Activated gamma-delta T cell treated with anti-CD3 and anti-CD28 coated beads, Interleukin-2, amount 50 U/mL, for 16 hours (primary cell): ENCODE data around the gene ROBO1.

Experiments
- DNase-seq: peaks from one replicate; pipeline ENCODE4 v3.0.0-alpha.2; 2020; ENCODE audit warnings: low read depth

ROBO1 gene

DNA sequence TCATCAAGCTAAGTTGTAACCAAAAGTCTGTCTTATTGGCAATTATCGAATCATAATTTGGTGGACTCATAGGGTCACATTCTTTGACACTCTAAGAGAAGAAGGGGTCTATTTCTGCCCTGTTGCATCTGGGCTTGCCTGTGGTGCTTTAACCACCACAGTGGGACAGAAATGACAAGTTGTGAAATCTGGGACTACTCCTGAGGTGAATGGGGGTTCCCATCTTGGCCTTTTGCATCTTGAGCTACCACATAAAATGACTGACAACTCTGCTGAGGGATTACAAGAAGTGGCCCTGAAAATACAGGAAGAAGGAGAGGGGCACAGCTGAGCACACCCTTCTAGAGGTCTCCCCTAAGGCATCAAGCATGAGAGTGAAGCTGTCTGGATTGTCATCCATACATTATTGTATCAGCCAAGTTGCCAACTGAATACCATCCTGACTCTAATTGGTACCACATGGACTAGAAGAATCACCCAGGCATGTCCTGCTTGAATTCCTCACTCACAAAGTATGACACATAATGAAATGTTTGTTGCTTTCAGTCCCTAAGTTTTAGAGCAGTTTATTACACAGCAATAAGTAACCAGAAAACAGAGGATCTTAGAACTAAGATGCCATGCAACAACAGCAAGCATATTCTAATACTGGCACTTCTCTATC is 306.5 kb downstream of the ROBO1 start:
- DNase-seq, result no peak

DNA sequence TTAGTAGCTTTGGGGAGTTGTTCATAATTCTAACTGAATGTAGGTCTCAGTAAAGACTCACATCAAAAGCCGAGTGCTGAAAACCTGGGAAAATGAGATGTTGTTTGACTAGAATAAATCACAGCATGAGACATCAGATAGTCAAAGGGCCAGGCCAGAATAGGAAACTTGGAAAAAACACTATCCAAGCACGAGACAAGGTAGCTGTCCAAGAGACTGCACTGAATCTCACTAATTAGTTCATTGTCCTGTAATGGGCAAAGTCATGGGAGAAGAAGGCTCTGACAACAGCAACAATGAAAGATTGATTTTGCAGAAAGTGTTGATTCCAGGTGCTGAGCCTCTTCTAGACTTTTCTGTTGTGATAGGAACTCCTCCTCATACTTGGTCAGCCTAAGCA is 314.2 kb downstream of the ROBO1 start:
- DNase-seq, result no peak

DNA sequence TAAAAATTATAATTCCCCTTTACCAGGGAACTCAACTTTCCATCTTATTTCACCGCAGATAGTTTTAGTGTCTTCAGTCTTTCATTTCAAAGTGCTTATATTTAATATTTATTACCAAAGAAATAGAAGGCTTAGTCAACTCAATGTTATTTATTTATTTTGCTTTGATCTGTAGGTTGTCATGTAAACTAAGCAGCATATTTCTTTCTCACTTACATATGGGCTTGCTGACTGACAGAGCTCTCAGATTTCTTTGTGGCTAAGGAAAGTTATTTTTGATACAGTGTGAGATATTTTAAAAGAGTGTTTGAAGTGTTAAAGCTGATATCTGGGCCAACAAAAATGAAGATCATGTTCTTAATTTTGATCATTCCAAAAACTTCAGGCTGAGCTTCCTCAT is 331.4 kb downstream of the ROBO1 start:
- no peak for DNase-seq

DNA sequence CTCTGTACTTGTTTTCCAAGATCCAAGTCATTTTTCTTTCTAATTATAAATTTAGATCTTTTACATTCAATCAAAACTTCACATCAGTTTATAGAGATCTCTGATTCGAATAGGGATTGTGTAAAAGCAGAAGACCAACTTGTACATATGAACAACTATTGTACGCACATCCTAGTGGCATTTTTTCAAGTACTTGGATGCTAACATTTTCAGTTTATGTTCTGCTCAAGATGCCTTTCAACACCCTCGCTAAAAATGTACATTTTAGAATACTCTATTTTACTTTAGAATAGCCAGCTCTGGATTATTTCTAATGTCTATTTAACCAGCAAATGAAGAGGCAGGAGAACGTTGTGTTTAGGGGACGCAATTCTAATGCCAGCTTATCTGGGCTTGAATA is 340.7 kb downstream of the ROBO1 start:
- no peak for DNase-seq

DNA sequence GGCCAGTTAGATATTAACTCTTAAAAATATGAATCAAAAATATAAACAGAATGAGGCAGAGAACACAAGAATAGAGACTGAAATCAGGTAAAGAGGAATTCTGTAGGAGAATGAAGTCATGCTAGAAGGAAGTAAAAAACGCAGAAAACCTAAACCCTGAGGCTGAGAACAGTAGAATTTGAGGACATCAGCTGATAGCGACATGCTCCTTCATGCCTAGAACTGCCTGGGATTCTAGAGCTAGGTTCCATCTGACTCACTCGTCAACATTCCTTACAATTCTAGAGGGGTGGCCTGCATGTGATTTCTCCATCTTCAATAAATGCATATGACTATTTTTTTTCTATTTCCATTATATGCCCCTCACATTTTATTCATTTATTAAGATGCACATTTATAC is 343.0 kb downstream of the ROBO1 start:
- DNase-seq, result no peak

DNA sequence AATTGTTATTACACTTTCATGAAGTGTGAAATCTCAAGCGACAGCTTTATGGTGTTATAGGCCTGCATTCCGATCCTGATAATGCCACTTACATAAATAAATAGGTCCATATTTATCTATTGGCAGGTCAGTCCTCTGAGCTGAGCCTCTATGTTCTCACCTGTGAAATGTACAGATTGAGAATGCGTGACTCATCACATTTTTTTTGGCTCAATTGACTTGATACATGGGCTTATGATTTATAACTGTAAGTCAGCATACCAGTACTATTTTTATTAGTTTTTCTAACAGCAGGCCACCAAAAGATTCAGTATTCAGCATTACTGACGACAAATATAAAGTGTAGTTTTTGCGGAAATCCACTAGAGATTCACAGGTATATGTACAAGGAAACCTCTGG is 344.4 kb downstream of the ROBO1 start:
- DNase-seq, result no peak

DNA sequence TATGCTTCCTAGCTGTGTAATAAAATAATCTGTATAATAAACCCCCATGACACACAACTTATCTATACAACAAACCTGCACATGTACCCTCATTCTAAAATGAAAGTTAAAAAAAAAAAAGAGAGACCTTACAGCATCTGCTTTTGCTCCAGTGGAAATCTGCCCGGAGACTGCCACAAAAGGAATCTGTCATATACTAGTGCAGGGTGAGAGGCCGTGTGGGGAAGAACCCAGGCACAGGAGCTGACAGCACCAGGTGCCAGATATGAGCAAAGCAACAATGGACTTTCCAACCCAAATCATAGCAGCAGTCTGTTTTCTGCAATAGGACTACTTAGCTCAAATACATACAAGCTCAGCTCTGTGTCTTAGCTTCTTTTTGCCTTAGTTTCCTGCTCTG is 346.5 kb downstream of the ROBO1 start:
- DNase-seq, result no peak

DNA sequence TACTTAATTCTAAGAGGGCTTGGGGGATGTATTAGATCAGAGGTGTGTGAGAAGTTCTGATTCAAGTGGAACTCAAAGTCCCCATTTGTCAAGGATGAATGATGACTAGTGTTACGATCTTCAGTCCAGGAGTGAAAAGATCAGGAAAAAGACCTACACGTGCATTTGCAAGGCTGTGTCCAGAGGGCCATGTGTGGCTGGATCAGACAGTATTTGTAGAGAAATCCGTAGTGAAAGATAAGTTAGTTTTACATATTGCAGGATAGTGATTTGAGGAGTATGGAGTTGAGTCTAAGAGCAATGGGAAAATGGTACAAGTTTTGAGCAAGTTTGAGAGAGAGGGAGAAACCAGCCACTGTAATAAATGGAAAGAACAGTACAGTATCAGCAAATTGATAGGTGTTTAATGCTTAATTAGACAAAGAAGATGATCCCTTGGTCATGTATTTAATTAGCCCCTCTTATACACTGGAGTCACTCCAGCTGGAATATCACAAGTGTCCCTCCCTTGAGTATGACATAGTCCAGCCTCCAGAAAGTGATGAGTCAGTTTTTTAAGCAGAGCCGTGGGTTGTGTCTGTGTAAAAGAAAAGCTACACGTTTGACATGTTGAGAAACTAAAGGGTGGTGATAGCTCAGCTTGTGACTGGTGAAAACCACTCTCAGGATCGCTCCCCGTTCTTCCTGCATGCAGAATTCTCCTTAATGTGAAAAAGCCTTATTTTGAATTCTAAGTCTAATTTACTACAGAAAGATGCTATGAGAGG is 348.8 kb downstream of the ROBO1 start:
- no peak for DNase-seq

DNA sequence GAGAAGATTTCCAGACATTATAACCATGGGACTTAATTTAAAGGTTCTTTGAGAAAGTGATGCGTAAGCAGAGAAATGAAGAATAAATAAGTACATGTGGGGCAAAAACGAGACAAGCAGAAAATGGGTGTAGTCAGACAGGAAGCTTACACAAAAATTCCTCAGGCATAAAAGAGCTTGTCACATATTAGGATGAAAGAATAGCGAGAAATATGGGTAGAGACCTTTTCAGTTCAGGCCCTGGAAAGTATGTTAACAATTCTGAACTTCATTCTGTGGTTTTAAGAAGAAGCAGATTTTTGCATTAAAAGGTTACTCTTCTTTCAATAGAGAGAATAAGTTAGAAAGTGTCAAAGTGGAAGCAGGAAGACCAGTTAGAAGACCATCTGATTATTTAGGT is 352.4 kb downstream of the ROBO1 start:
- DNase-seq, result no peak

DNA sequence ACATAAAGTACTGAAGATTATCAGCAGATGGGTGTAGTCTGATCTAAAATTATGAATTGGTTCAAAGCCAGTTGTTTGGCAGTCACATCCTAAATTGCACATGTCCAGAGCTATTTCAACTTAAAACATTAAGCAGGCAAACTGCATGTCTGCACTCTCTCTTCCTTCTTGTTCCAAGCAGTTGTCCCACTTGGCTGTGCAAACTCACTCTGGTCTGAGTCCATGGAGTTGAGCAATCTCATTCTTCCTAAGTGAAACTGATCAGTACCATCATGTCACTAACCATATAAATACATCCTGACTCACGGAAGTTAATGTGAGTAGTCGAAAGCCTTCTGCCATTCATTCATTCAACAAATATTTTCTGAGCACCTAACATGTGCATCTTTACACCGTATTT is 353.0 kb downstream of the ROBO1 start:
- no peak for DNase-seq

DNA sequence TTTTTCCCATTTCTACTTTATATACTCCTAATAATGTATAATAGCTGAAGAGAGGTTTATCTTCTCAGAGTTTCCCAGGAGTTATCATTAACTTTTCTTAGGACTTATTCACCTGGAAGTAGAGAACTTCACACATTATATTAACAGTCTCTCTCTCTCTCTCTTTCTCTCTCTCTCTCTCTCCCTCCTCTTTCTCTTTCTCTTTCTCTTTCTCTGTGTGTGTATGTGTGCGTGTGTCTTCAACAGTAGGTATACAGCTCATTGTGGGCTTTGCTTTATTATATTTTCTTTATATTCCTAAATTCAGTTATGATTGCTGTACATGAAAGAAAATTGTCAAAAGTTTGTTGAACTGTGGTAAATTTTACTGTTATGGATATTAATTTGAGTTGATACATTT is 353.8 kb downstream of the ROBO1 start:
- no peak for DNase-seq

DNA sequence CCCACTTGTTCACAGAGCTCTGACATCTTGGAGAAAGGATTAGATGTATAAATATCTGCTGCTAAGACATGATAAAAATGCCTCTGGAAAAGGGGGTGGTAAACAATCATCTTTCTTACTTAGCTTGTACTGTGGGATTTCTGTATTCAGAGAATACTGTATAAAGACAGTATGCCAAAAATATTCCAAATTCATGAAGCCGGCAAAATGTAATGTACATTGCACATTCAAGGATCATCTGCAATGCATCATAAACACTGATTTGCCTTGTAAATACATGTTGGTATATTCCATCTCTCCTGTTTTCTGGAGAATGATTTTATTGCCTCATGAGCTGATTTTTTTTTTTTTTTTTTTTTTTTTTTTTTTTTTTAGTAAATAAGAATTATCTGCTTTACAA is 355.3 kb downstream of the ROBO1 start:
- DNase-seq, result no peak

DNA sequence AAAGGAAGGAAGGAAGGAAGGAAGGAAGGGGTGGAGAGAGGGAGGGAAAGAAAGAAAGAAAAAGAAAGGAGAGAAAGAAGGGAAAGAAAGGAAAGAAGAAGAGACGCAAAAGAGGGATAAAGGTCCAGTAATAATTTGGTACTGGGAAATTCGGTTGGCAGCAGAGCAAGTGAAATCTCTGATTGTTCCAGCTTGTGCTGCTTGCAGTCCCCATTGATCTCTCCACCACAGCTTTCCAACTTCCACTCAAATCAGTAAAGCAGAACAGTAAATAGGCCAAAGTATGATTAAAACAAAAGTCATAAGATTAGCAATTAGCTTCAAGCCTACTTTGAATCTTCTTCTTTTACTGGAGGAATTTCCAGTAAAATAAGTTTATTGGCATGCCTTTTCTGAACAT is 357.2 kb downstream of the ROBO1 start:
- DNase-seq, result no peak

DNA sequence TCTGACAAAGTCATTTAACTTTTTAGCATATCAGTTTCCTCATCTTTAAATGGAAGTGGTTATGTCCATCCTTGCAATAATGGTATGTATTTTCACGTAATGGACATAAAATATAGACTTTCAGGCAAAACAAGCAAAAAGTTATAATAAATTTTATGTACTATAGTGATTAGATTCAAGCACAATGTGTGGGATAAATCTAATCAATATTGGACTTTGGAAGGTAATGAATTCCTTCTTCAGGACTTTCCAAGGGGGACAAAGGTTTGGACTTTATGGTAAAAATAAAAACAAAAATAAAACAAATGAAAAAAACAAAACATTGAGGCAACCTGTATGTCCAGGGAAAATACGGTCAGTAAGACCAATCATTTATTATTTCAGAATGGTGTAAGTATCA is 357.7 kb downstream of the ROBO1 start:
- DNase-seq, result no peak

DNA sequence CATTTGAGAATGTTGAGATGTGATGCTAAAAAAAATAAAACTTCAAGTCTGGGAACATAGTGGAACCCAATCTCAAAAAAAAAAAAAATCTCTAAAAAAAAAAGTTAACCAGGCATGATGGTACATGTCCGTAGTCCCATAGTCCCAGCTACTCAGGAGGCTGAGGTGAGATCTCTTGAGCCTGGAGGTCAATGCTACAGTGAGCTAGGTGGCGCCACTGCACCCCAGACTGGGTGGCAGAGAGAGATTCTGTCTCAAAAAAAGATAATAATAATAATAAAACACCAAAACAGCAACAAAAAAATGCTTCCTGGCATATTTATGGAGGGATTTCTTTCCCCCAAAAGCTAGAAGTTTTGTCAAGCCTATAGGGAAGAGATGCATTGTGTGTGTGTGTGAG is 361.6 kb downstream of the ROBO1 start:
- no peak for DNase-seq

DNA sequence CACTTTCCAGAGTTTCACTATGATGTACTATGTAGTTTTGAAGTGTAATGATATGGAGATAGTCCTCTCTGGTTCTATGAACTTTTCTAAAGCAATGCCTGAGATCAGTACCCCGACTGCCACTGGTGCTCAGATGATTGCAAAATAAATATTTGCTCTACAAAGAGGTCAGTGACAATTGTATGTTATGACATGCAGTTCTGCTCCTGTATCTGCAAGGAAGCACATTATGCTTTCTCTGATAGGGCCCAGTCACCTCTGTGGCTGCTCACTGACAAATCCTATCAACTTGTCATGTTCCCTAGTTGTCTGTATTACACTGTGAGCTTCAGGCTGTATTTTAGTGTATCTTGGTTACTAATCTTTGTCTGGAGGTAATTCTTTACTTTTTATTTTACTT is 362.6 kb downstream of the ROBO1 start:
- DNase-seq, result no peak

DNA sequence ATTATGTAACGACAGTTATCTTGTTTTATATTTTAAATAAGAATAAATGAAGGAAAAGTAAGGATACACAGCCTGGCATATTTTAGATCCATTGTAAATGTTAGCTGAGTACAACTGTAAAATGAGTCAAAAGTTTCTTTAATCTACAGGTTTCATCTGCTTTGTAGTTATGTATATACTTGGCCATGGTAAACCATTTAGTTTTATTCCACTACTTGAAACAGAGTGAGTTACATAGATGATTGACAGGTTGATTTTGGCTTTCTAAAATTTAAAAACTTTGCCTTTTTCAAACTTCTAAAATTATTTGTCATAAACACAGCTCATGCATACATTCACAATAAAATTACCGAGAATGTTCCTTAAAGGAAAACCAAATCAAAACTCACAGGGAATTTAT is 371.2 kb downstream of the ROBO1 start:
- DNase-seq, result no peak

DNA sequence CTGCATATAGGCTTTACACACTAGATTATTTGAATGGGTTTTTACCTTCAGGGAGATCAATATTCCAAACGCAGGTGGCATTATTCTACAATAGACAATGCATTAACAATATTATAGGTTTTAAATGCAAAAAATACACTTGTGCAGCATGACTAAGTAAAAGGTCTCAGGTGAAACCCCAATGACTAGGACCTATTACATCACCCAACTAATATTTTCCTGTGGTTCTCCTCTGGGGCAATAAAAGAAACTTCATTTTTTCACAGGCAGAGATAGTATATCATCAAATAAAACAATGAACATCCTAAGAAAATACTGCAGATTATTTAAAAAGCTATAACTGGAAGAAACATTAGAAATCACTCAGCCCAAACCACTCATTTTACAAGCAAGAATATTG is 375.3 kb downstream of the ROBO1 start:
- DNase-seq, result no peak

DNA sequence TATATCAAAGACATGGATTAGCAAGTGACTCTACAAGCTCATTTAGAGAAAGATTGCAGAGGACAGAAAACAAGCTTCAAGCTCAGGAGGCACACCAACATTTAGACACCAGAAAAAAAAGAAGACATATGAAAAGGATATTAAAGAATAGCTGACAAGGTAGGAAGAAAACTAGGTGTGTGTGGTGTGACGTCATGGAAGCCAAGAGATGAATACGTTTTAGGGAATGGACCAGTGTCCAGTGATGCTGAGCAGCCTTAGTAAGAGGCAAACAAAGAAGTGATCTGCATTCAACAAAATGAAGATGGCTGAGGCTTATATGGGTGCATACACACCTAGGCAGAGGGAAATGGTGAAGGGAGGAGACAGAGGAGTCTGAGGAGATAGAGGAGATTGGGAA is 377.4 kb downstream of the ROBO1 start:
- DNase-seq, result no peak

DNA sequence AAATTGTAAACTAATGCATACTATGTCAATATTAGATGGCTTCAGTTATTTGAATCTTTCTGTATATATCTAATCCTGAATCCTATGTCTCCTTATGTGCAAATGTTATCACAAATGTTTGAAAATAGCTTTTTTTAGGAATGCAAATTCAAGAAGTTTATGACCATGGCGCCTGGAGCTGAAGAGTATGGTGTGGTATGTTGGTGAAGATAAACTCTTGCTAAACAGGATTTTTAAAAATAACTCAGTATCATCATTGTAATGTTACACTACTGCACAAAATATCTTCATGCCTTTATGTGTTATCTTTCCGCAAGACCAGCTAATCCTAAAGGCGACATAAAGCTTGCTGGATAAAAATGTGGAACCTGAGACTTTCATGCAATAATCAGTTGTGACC is 382.6 kb downstream of the ROBO1 start:
- DNase-seq, result no peak

DNA sequence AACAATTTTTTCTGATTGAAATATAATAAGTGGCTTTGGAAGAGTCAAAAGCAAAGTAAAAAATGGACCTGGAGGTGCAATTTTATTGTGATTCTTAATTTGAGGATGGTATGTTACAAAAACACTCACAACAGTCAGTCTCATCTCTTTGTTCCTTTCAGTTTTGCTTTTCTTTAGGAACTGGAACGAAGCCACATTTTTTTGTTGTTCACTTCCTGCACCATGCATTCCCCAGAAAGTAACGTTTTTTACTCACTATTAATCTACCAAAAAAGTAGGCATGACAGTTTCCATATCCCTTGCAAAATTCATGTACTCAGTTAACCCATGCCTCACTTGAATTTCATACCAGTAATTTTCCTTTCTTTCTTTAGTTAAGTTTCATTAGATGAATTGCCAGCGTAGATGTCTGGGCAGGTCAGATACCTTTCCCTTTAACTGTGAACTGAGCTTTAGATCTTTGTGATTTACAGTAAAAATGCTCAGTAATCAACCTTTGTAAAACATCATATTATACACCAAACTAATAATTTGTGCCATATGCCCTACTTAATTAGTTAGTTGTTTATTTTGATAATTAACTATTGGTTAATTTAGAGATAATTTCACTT is 384.3 kb downstream of the ROBO1 start:
- DNase-seq, result no peak

DNA sequence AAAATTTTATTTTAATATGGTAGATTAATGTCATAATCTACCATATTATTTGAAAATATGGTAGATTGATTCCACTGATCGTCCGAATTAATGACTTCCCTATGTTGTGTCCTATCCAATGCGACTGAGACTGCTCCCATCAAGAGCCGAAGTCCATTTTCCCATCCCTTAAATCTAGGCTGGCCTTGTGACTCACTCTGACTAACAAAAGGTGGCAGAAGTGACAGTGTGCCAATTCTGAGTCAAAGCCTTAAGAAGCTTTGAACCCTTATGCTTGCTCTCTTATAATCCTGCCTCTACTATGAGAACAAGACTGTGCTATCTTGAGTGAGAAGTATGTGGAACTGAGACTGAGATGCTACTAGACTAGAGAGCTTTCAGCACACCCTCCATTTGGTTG is 387.2 kb downstream of the ROBO1 start:
- no peak for DNase-seq

DNA sequence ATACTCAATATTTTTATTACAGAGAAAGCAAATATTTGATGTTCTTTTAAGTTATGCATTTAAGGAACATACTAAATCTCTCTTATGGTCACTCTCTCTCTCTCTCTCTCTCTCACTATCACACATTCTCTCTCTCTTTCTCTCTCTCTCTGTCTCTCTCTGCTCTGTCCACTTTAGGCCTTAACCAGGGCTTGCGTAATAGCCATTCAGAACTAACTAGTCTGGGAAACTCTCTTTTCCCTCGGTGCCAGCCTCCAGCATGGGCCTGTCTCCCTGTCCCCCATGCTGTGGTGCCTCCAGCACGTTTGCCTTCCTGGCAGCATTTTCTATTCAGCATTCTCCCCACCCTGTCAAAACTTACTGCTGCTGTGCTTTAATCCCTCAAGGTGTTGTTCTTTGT is 389.7 kb downstream of the ROBO1 start:
- DNase-seq, result no peak

DNA sequence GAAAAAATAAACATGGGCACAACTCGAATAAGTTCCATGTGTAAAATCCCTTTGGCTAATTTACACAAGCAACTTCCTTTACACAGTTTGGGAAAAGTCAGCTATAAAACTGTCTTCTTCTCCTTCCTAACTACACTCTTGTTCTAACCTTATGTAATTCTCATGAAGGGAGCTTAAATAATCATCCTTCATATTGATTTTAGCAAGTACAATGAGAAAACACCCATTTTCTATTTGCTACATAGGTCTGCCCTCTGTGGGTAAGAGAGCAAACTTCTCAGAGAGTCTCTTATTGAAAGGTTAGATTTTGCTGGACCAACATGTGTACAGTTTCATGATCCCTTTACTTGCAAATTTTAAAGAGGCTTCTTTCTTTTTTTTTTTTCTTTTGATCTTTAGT is 398.5 kb downstream of the ROBO1 start:
- DNase-seq, result no peak
